ENCODE results near the gene TOMM20L.

DNA sequence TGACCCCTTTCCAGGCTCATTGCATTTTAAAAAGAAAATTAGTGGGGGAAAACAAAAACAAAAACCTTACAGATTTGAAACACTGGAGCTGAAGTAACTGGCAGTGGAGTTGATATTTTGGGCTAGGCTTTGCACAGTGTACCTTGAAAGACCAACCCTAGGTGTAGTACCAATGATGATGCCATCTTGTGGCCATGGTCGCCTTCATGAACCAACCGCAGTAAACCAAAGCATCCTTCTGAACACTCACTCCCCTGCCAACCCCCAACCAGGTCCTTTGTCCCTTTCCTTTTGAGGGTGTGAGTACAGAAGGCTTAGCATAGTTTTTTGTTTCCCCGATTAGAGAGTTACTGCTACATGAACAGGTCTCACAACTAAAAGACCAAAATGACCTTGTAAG lies 5.9 kb downstream of the TOMM20L start:
- TF ChIP-seq, protein P1, sequence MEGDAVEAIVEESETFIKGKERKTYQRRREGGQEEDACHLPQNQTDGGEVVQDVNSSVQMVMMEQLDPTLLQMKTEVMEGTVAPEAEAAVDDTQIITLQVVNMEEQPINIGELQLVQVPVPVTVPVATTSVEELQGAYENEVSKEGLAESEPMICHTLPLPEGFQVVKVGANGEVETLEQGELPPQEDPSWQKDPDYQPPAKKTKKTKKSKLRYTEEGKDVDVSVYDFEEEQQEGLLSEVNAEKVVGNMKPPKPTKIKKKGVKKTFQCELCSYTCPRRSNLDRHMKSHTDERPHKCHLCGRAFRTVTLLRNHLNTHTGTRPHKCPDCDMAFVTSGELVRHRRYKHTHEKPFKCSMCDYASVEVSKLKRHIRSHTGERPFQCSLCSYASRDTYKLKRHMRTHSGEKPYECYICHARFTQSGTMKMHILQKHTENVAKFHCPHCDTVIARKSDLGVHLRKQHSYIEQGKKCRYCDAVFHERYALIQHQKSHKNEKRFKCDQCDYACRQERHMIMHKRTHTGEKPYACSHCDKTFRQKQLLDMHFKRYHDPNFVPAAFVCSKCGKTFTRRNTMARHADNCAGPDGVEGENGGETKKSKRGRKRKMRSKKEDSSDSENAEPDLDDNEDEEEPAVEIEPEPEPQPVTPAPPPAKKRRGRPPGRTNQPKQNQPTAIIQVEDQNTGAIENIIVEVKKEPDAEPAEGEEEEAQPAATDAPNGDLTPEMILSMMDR (IDR thresholded peaks at IDR 0.05), result no peak
- TF ChIP-seq EP300 (IDR thresholded peaks at IDR 0.05) (no peak), POLR2A (IDR thresholded peaks at IDR 0.05) (no peak), POLR2AphosphoS5 (IDR thresholded peaks at IDR 0.05) (no peak)
